ENCODE data around the gene SIGLECL1. TPM values are rescaled to one million over a fixed set of nuclear protein-coding genes. Genes with fewer than 3 reads are reported as not detected.
A peak's percentile ranks its signal among the peaks of the same experiment; 100 is the strongest.

SIGLECL1 gene
- total and polyA plus RNA-seq, 7 experiments from 2014 or later = not detected

DNA sequence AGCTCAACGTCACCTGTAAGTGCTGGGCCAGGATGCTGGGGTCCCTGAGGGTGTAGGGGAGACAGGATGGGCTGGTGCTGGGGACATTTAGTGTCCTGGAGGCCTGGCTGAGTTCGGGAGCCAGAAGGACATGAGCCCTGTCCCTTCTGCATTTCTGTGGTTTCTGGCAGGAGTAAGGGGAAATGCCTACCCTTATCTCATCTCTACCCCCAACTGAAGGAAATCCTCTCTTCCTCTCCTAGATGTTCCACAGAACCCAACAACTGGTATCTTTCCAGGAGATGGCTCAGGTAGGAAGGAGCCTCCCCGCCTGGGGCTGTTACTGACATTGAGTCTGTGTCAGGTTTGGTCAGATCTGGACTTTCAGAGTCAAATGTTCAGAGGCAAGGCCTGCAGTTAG lies 24.8 kb upstream of the SIGLECL1 start:
- H3K27me3 ChIP-seq (ENCODE audit: control insufficient read depth in 2 of 2, insufficient read depth in 2 of 2, low read length in 2 of 2) = no peaks in the 10 kb centered on the region
- intact Hi-C loops (cut with micrococcal nuclease) = loop anchor here in 1 of 2 donors (2.0 kb wide), 1 partner anchor 33 kb away; no protein-coding TSS in a partner anchor
- H3K4me3 ChIP-seq (ENCODE audit: low read length) = no peak overlapping the region
- no peak overlapping the region for H3K27ac ChIP-seq (ENCODE audit: low read depth, low read length)
- no peaks in the 10 kb centered on the region for H3K9me3 ChIP-seq (ENCODE audit: control insufficient read depth in 2 of 3, low read length in 3 of 3)
- CTCF ChIA-PET = no interaction called here
- POLR2A ChIA-PET = no interaction called here
- Mint-ChIP-seq H3K36me3 (peaks cover 0 to 9% (median 0%) of the 10 kb centered on the region in 5 donors), H3K9me3 (peaks cover 0 to 2% (median 0%) of the 10 kb centered on the region in 11 donors), H3K27me3 (peaks cover 40 to 73% (median 48%) of the 10 kb centered on the region in 5 donors), H3K4me1 (peaks cover 0 to 38% (median 0%) of the 10 kb centered on the region in 7 donors), H3K4me3 (peak overlapping the region in 1 of 10 donors; percentile 73), H3K27ac (peak overlapping the region in 1 of 9 donors; percentile 81)
- H3K36me3 ChIP-seq (ENCODE audit: control insufficient read depth in 2 of 3, insufficient read depth in 3 of 3, low read length in 3 of 3) = no peaks in the 10 kb centered on the region
- DNase-seq (no peak), ATAC-seq (no peak)
- H3K4me1 ChIP-seq (ENCODE audit: control insufficient read depth in 2 of 2, insufficient read depth in 2 of 2, low read length in 2 of 2) = no peaks in the 10 kb centered on the region

DNA sequence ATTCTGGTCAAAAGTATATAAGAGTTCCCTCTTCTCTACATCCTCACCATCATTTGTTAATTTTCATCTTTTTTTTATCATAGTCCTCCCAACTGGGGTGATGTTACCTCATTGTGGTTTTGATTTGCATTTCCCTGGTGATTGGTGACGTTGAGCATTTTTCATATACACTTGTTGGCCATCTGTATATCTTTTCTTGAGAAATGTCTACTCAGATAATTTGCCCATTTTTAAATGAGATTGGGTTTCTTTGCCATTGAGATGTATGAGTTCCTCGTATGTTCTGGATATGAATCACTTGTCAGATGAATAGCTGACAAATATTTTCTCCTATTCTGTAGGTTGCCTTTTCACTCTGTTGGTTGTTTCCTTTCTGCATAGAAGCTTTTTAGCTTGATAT lies 23.6 kb upstream of the SIGLECL1 start:
- Mint-ChIP-seq H3K4me1 (peaks cover 0 to 38% (median 0%) of the 10 kb centered on the region in 7 donors), H3K36me3 (peaks cover 0 to 9% (median 0%) of the 10 kb centered on the region in 5 donors), H3K27me3 (peaks cover 49 to 74% (median 56%) of the 10 kb centered on the region in 5 donors), H3K4me3 (peak overlapping the region in 1 of 10 donors; percentile 11), H3K27ac (no peak overlapping the region), H3K9me3 (peaks cover 0 to 4% (median 0%) of the 10 kb centered on the region in 11 donors)
- ATAC-seq (no peak), DNase-seq (no peak)
- Histone ChIP-seq H3K4me1 (ENCODE audit: control insufficient read depth in 2 of 2, insufficient read depth in 2 of 2, low read length in 2 of 2) (no peaks in the 10 kb centered on the region), H3K36me3 (ENCODE audit: control insufficient read depth in 2 of 3, insufficient read depth in 3 of 3, low read length in 3 of 3) (no peaks in the 10 kb centered on the region), H3K27me3 (ENCODE audit: control insufficient read depth in 2 of 2, insufficient read depth in 2 of 2, low read length in 2 of 2) (no peaks in the 10 kb centered on the region), H3K4me3 (ENCODE audit: low read length) (no peak overlapping the region), H3K27ac (ENCODE audit: low read depth, low read length) (no peak overlapping the region), H3K9me3 (ENCODE audit: control insufficient read depth in 2 of 3, low read length in 3 of 3) (no peaks in the 10 kb centered on the region)
- intact Hi-C loops (cut with micrococcal nuclease) = loop anchor here in 1 of 2 donors (2.0 kb wide), 1 partner anchor 31 kb away; no protein-coding TSS in a partner anchor
- CTCF ChIA-PET = no interaction called here
- POLR2A ChIA-PET = no interaction called here

DNA sequence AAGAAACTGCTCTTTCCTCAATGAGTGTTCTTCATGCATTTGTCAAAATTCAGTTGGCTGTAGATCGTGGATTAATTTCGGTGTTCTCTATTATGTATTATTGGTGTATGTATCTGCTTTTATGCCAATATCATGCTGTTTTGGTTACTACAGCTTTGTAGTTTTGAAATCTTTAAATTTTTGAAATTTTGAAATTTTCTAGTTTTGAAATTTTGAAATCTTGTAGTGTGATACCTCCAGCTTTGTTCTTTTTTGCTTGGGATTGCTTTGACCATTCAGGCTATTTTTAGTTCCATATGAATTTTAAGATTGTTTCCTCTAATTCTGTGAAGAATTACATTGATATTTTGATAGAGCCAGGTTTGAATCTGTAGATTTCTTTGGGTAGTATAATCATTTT lies 22.9 kb upstream of the SIGLECL1 start:
- intact Hi-C loops (cut with micrococcal nuclease) = loop anchor here in 1 of 2 donors (2.0 kb wide), 1 partner anchor 31 kb away; no protein-coding TSS in a partner anchor
- no peaks in the 10 kb centered on the region for H3K9me3 ChIP-seq (ENCODE audit: control insufficient read depth in 2 of 3, low read length in 3 of 3)
- Mint-ChIP-seq H3K36me3 (peaks cover 0 to 9% (median 0%) of the 10 kb centered on the region in 5 donors), H3K27ac (no peak overlapping the region), H3K27me3 (peaks cover 49 to 76% (median 61%) of the 10 kb centered on the region in 5 donors), H3K9me3 (peaks cover 0 to 9% (median 0%) of the 10 kb centered on the region in 11 donors), H3K4me1 (peaks cover 0 to 38% (median 0%) of the 10 kb centered on the region in 7 donors), H3K4me3 (no peak overlapping the region)
- peaks cover 0 to 3% of the 10 kb centered on the region in 2 donors for H3K27me3 ChIP-seq (ENCODE audit: control insufficient read depth in 2 of 2, insufficient read depth in 2 of 2, low read length in 2 of 2)
- H3K36me3 ChIP-seq (ENCODE audit: control insufficient read depth in 2 of 3, insufficient read depth in 3 of 3, low read length in 3 of 3) = no peaks in the 10 kb centered on the region
- ChIA-PET POLR2A (no interaction called here), CTCF (no interaction called here)
- no peaks in the 10 kb centered on the region for H3K4me1 ChIP-seq (ENCODE audit: control insufficient read depth in 2 of 2, insufficient read depth in 2 of 2, low read length in 2 of 2)
- ATAC-seq (no peak), DNase-seq (no peak)
- no peak overlapping the region for H3K4me3 ChIP-seq (ENCODE audit: low read length)
- H3K27ac ChIP-seq (ENCODE audit: low read depth, low read length) = no peak overlapping the region

DNA sequence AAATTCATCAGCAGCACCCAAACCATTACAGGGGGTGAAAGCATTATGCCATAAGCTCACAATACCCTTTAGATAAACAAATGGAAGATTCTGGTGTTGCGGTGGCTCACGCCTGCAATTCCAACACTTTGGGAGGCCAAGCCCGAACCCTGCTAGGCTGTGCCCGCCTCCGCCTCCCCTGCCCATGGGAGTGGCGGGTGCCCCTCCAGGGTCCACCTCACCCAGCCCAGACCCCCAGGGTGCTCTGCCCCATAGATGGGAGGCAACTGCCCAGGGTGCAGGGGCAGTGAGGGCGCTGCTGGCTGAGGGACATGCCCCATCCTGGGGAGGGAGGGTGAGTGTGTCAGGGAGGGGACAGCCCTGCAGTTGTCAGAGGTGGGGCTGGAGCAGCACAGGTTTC lies 10.0 kb upstream of the SIGLECL1 start:
- ChIA-PET POLR2A (no interaction called here), CTCF (no interaction called here)
- Mint-ChIP-seq H3K27me3 (peaks cover 14 to 26% (median 20%) of the 10 kb centered on the region in 5 donors), H3K36me3 (peaks cover 0 to 8% (median 0%) of the 10 kb centered on the region in 5 donors), H3K4me1 (peaks cover 0 to 16% (median 5%) of the 10 kb centered on the region in 7 donors), H3K9me3 (peaks cover 0 to 7% (median 0%) of the 10 kb centered on the region in 11 donors), H3K4me3 (no peak overlapping the region), H3K27ac (no peak overlapping the region)
- Histone ChIP-seq H3K9me3 (ENCODE audit: control insufficient read depth in 2 of 3, low read length in 3 of 3) (no peaks in the 10 kb centered on the region), H3K27ac (ENCODE audit: low read depth, low read length) (no peak overlapping the region), H3K4me1 (ENCODE audit: control insufficient read depth in 2 of 2, insufficient read depth in 2 of 2, low read length in 2 of 2) (no peaks in the 10 kb centered on the region), H3K27me3 (ENCODE audit: control insufficient read depth in 2 of 2, insufficient read depth in 2 of 2, low read length in 2 of 2) (no peaks in the 10 kb centered on the region), H3K4me3 (ENCODE audit: low read length) (no peak overlapping the region), H3K36me3 (ENCODE audit: control insufficient read depth in 2 of 3, insufficient read depth in 3 of 3, low read length in 3 of 3) (no peaks in the 10 kb centered on the region)
- intact Hi-C loops (cut with micrococcal nuclease) = no loop called here
- no peak for ATAC-seq
- no peak for DNase-seq

DNA sequence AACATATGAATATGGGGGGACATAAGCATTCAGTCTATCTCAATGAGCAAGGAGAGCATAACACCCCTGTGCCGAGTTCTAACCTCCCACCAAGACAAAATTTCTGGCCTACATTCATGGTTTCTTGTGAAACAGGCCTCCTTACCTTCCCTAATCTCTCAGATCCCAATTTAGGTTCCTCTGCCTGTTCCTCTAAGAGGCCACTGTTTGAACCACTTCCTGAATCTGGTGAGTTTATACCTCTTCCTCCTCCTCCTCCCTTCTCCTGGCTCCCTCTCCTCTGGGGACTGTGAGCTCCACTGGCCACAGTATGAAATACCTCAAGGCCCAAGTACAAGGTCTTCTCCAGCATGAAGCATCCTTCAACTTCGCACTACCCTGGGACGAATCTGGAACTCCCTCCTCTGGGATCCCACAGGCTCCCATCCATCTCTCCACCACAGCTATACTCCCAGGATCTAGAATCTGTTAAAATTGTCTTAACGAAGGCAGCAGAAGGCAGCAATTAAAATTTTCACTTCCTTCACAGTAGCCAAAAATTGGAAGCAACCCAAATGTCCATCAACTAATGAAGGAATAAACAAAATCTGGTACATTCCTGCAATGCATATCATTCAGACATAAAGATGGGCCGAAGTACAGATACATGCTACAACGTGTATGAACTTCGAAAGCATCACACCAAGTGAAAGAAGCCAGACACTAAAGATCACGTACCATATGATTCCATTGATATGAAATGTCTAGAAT lies 7.8 kb upstream of the SIGLECL1 start:
- intact Hi-C loops (cut with micrococcal nuclease) = no loop called here
- H3K4me3 ChIP-seq (ENCODE audit: low read length) = no peak overlapping the region
- no peaks in the 10 kb centered on the region for H3K27me3 ChIP-seq (ENCODE audit: control insufficient read depth in 2 of 2, insufficient read depth in 2 of 2, low read length in 2 of 2)
- ATAC-seq (no peak), DNase-seq (no peak)
- H3K27ac Mint-ChIP-seq = no peak overlapping the region
- H3K36me3 ChIP-seq (ENCODE audit: control insufficient read depth in 2 of 3, insufficient read depth in 3 of 3, low read length in 3 of 3) = no peaks in the 10 kb centered on the region
- ChIA-PET CTCF (no interaction called here), POLR2A (no interaction called here)
- H3K27me3 Mint-ChIP-seq = peaks cover 14 to 26% (median 20%) of the 10 kb centered on the region in 5 donors
- H3K4me3 Mint-ChIP-seq = no peak overlapping the region
- H3K4me1 ChIP-seq (ENCODE audit: control insufficient read depth in 2 of 2, insufficient read depth in 2 of 2, low read length in 2 of 2) = no peaks in the 10 kb centered on the region
- H3K4me1 Mint-ChIP-seq = peaks cover 0 to 30% (median 9%) of the 10 kb centered on the region in 7 donors
- peaks cover 0 to 8% (median 0%) of the 10 kb centered on the region in 5 donors for H3K36me3 Mint-ChIP-seq
- H3K9me3 Mint-ChIP-seq = peaks cover 0 to 7% (median 0%) of the 10 kb centered on the region in 11 donors
- H3K9me3 ChIP-seq (ENCODE audit: control insufficient read depth in 2 of 3, low read length in 3 of 3) = no peaks in the 10 kb centered on the region
- H3K27ac ChIP-seq (ENCODE audit: low read depth, low read length) = no peak overlapping the region

DNA sequence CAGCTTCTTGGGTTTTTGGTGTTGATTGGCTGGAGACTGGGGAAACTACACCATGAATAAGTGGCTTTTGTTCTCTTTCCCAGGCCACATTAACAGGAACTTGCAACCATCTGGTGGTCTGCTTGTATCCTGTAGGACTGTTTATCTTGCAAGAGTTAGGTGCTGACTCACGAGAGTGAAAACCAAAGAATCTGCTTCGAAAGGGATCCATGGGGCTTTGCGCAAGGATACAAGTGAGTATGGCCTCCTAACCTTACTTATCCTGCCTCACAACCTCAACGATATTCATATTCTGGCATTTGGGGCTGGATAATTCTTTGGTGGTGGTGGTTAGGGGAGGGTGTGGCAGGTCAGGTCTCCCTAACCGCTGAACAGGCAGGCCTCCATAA lies 4.7 kb upstream of the SIGLECL1 start:
- H3K27me3 Mint-ChIP-seq = peaks cover 14 to 32% (median 16%) of the 10 kb centered on the region in 5 donors
- H3K9me3 Mint-ChIP-seq = peaks cover 0 to 7% (median 0%) of the 10 kb centered on the region in 11 donors
- Histone ChIP-seq H3K27me3 (ENCODE audit: control insufficient read depth in 2 of 2, insufficient read depth in 2 of 2, low read length in 2 of 2) (no peaks in the 10 kb centered on the region), H3K9me3 (ENCODE audit: control insufficient read depth in 2 of 3, low read length in 3 of 3) (no peaks in the 10 kb centered on the region), H3K4me1 (ENCODE audit: control insufficient read depth in 2 of 2, insufficient read depth in 2 of 2, low read length in 2 of 2) (no peaks in the 10 kb centered on the region), H3K4me3 (ENCODE audit: low read length) (no peak overlapping the region), H3K36me3 (ENCODE audit: control insufficient read depth in 2 of 3, insufficient read depth in 3 of 3, low read length in 3 of 3) (no peaks in the 10 kb centered on the region), H3K27ac (ENCODE audit: low read depth, low read length) (no peak overlapping the region)
- no peak for DNase-seq
- H3K4me3 Mint-ChIP-seq = peak overlapping the region in 2 of 10 donors; percentile 13 to 68
- peak; percentile 61 for ATAC-seq
- CTCF ChIA-PET = no interaction called here
- H3K27ac Mint-ChIP-seq = no peak overlapping the region
- intact Hi-C loops (cut with micrococcal nuclease) = no loop called here
- POLR2A ChIA-PET = no interaction called here
- peaks cover 0 to 7% (median 0%) of the 10 kb centered on the region in 5 donors for H3K36me3 Mint-ChIP-seq
- peaks cover 0 to 42% (median 9%) of the 10 kb centered on the region in 7 donors for H3K4me1 Mint-ChIP-seq

All from naive thymus-derived CD4-positive, alpha-beta T cell (primary cell).